IPS-20b (cell line): ENCODE data around the gene MYBPHL.

Experiments used
- H3K27ac ChIP-seq: one replicate; pipeline ENCODE4 v1.5.1; 2013; ENCODE audit warnings: low read length
- H3K27me3 ChIP-seq: 2 replicates; pipeline ENCODE4 v1.6.1; 2013; ENCODE audit warnings: mild to moderate bottlenecking, low read length, inconsistent platforms; ENCODE audit not compliant: insufficient read depth
- H3K36me3 ChIP-seq: 2 replicates; pipeline ENCODE4 v1.6.1; 2013; ENCODE audit warnings: low read depth, mild to moderate bottlenecking, inconsistent platforms, low read length, moderate library complexity; ENCODE audit not compliant: insufficient read depth
- H3K4me1 ChIP-seq: 2 replicates; pipeline ENCODE4 v1.6.1; 2013; ENCODE audit warnings: mild to moderate bottlenecking, control low read depth, inconsistent platforms, low read length, moderate library complexity; ENCODE audit not compliant: insufficient read depth
- H3K4me3 ChIP-seq: 2 replicates; pipeline ENCODE4 v1.5.1; 2013; ENCODE audit warnings: mild to moderate bottlenecking, low read length, inconsistent platforms
- H3K9ac ChIP-seq: 2 replicates; pipeline ENCODE4 v1.6.1; 2013; ENCODE audit warnings: low read depth, mild to moderate bottlenecking, inconsistent platforms, low read length, moderate library complexity
- H3K9me3 ChIP-seq: 2 replicates; pipeline ENCODE4 v1.6.1; 2013; ENCODE audit warnings: mild to moderate bottlenecking, low read depth, low read length, inconsistent platforms; ENCODE audit not compliant: insufficient read depth

The MYBPHL gene

DNA sequence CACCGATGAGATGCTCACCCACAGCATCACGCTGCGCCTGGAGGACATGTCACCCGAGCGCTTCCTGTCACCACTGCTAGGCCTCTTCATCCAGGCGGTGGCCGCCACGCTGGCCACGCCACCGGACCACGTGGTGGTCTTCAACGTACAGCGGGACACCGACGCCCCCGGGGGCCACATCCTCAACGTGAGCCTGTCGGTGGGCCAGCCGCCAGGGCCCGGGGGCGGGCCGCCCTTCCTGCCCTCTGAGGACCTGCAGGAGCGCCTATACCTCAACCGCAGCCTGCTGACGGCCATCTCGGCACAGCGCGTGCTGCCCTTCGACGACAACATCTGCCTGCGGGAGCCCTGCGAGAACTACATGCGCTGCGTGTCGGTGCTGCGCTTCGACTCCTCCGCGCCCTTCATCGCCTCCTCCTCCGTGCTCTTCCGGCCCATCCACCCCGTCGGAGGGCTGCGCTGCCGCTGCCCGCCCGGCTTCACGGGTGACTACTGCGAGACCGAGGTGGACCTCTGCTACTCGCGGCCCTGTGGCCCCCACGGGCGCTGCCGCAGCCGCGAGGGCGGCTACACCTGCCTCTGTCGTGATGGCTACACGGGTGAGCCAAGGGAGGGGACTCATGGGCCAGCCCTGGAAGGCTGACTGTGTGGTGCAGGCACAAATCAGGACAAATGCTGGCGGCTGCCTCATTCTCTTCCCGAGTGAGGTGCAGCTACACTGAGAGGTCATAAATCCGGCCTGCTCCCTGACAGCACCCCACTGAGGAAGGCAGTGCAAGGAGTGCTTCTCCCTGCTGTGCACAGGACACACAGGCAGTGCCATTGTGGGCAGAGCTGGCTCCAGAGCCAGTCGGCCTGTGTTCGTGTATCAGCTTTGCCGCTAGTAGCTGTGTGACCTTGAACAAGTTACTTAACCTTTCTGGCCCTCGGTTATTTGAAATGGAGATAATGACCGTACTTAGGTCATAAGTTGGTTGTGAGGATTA, 48.0 kb downstream of the MYBPHL start:
- Histone ChIP-seq H3K4me3 (no peak overlapping the region), H3K9ac (peak overlapping the region; percentile 32; the same call in 1 of the 2 replicates), H3K27me3 (no peaks in the 10 kb centered on the region), H3K27ac (no peak overlapping the region), H3K9me3 (no peaks in the 10 kb centered on the region), H3K4me1 (peaks cover 22% of the 10 kb centered on the region; the same call in 1 of the 2 replicates), H3K36me3 (peaks cover 17% of the 10 kb centered on the region)

DNA sequence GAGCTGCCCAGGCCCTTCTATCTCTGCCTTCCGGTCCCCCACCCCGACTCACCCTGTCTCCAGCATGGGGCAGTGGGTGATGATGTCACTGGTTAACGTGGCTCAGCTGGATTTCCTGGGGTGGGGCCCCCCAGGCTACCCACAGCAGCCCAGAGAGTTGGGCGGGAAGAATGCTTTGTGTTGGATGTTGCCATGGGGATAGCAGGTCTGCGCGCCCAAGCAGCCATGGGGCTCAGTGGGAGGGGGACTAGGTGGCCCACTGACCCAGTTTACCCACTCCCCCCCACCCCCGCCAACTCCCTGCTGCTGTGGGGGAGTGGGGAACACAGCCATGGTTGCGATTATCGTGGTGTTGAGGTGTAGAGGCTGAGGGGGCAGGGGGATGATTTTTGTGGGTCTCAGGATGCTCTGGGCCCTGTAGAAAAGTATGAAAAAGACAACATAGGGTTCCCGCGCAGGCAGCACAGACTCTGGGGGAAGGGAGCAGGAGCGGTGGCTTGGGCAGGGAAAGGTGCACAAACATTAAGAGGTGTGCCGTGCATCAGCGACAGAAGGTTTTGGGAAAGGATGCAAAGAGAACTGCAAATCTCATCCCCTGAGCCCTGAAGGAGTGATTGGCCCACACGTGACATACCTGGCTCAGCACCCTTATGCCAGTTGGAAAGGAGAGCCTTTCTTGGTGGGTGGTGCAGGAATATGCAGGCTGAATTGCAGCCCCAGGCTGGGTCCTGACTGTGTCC, 49.0 kb downstream of the MYBPHL start:
- no peak overlapping the region for H3K4me3 ChIP-seq
- H3K27me3 ChIP-seq: no peaks in the 10 kb centered on the region
- H3K9ac ChIP-seq: no peak overlapping the region
- H3K9me3 ChIP-seq: no peaks in the 10 kb centered on the region
- H3K36me3 ChIP-seq: peaks cover 17% of the 10 kb centered on the region
- no peak overlapping the region for H3K27ac ChIP-seq
- peaks cover 26% of the 10 kb centered on the region; the same call in 1 of the 2 replicates for H3K4me1 ChIP-seq

DNA sequence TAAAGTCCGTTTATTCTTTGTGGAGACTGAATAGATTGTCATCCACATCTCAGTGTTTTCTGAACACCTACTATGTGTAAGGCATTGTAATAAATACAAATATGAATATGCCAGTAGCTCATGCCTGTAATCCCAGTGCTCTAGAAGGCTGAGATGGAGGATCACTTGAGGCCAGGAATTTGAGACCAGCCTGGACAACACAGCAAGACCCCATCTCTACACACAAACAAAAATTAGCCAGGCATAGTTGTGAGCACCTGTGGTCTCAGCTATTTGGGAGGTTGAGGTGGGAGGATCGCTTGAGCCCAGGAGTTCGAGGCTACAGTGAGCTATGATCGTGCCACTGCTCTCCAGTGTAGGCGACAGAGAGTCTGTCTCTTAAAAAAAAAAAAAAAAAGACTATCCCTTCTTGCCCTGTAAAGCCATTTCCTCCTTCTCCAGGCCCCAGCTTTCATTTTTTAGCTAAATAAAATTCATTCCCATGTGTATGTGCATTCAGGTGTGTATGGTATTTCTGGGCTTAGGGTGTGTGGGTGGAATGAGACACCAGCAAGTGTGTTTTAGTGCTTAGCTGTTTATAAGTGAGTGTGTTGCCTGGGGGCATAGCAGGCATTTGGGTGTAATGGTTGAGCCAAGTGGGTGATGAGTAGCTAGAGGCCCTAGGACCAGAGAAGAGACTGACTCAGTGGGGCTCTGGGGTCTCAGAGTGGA, 49.7 kb downstream of the MYBPHL start:
- peaks cover 22% of the 10 kb centered on the region for H3K36me3 ChIP-seq
- no peaks in the 10 kb centered on the region for H3K27me3 ChIP-seq
- no peak overlapping the region for H3K27ac ChIP-seq
- peaks cover 26% of the 10 kb centered on the region; the same call in 1 of the 2 replicates for H3K4me1 ChIP-seq
- H3K9ac ChIP-seq: no peak overlapping the region
- H3K4me3 ChIP-seq: no peak overlapping the region
- no peaks in the 10 kb centered on the region for H3K9me3 ChIP-seq

DNA sequence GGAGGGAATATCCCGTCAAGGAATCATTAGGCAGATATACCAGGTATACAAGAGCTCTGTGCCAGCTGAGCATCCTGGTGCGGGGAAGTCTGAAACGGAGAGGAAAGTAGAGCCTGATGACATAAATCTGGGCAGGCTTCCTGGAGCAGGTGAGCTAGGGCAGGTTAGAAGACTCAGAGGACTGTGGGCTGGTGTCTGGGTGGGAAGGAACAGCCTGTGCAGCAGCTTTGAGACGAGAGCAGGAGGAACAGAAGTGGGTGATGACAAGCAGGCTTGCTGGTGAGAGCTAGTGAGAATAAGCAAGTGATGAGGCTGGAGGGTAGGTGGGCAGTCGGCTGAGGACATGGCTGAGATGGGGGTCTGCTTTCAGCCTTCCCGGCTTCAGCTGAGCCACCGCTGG, 50.7 kb downstream of the MYBPHL start:
- Histone ChIP-seq H3K4me1 (peaks cover 26% of the 10 kb centered on the region; the same call in 1 of the 2 replicates), H3K4me3 (no peak overlapping the region), H3K9me3 (no peaks in the 10 kb centered on the region), H3K9ac (peak overlapping the region; percentile 77; the same call in 1 of the 2 replicates), H3K36me3 (peaks cover 25% of the 10 kb centered on the region; the same call in 1 of the 2 replicates), H3K27ac (no peak overlapping the region), H3K27me3 (no peaks in the 10 kb centered on the region)

DNA sequence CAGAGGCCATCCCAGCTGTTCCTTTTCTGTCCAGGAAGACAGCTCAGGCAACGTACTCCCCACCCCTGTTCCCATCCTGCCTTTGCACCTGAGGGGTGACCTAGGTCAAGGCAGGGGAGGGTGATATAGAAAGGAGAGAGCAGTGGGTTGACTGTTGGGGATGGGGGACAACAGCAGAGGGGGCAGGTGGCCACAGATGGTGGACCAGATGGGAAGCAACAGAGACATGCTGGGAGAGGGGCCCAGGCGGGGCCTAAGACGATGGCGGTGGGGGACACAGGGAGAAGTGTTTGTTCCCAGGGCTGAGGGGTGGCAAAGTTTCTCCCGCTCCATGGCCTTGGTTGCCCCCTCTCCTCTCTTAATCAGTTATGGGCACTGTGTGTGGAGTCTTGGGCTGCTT, 51.1 kb downstream of the MYBPHL start:
- Histone ChIP-seq H3K36me3 (peaks cover 23% of the 10 kb centered on the region; the same call in 1 of the 2 replicates), H3K27me3 (peaks cover 3% of the 10 kb centered on the region), H3K4me1 (peaks cover 26% of the 10 kb centered on the region; the same call in 1 of the 2 replicates), H3K4me3 (peak overlapping the region; percentile 42; the same call in 1 of the 2 replicates), H3K27ac (peak overlapping the region; percentile 62), H3K9ac (peak overlapping the region; percentile 77), H3K9me3 (no peaks in the 10 kb centered on the region)

DNA sequence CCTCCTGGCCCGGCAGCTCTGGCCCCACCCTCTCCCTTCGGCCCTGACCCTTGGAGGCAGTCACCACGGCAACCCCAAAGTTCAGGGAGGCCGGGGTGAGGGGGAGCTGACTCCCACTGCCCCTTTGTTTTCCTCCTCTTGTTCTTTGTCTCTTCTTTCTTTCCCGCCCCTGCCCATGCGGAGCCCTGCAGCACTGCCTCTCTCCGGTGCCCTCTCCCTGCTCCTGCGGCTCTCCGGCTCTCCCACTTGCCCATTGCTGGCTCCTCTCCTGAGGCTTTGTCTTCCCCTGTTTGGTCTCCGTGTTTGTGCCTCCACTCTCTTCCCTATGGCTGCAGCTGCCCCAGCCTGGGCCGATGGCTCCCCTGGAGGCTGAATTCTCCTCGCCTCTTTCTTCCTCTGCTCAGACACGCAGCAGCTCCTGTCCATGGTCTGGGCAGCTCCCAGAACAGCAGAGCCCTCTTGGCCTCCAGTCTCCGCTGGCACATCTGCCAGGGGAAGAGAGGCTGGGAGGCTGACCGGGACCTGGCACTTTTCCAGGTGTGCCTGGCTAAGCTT, 51.6 kb downstream of the MYBPHL start:
- peaks cover 8% of the 10 kb centered on the region for H3K27me3 ChIP-seq
- peaks cover 26% of the 10 kb centered on the region; the same call in 1 of the 2 replicates for H3K4me1 ChIP-seq
- peaks cover 23% of the 10 kb centered on the region; the same call in 1 of the 2 replicates for H3K36me3 ChIP-seq
- H3K9ac ChIP-seq: peak overlapping the region; percentile 77
- H3K27ac ChIP-seq: peak overlapping the region; percentile 62
- H3K4me3 ChIP-seq: peak overlapping the region; percentile 42; the same call in 1 of the 2 replicates
- H3K9me3 ChIP-seq: no peaks in the 10 kb centered on the region

DNA sequence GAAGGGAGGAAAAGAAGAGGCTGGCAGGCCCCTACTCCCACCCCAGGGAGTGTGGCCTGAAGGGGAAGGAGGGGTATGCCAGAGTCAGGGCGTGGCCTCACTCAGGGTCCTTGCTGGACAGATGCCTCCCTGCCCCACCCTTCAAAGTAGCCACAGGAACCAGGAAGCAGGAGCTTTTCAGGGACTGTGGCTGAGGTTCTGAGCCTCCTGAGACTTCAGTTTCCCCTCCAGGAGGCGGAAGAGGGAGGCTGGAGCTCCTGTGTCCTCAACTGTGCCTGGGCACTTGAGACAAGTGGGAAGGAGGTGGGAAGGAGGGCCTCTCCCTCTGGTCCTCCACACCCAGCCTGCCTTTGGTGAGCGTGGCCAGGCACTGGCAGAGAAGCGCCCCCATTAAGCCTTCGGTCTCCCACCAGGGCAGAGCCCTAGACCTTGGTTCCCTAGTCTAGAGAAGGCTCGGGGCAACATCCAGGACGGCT, 52.2 kb downstream of the MYBPHL start:
- Histone ChIP-seq H3K4me3 (peak overlapping the region; percentile 42; the same call in 1 of the 2 replicates), H3K27ac (no peak overlapping the region)

DNA sequence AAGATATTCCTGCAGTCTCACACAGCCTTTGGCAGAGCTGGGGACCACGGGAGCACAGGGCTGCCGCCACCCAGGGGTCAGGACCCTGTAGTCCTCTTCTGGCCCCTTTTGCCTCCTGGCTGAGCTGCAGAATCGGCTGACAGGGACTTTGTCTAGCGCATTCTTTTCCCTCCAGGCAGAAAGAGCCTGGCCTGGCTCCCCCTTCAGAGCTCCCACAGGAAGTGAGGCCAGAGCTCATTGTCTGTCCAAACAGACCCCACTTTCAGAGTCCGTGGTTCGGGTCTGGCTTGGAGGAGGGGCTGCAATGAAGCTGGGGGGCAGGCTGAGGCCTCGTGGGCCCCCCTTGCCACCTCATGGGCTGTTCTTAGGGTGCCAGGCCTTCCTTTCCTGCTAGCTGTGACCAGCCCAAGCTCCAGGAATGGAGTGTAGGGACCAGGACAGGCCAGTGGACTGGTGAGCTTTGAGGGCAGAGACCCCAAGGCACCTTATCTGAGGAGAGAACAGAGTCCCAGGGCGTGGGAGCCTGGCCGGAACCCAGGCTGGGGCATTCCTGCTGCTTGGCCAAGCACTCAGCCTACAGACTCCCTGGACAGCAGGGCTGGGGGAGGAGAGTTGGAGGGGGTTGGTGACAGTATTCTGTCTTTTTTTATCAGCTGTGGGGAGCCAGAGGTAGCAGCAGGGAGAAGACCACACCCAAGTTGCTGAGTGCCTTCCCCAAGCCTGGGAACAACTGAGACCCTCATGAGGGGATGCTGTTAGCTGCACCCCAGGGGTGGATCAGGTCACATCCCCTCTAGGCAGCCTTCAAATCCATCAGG, 52.8 kb downstream of the MYBPHL start:
- H3K9me3 ChIP-seq: no peaks in the 10 kb centered on the region
- H3K4me1 ChIP-seq: peaks cover 23% of the 10 kb centered on the region; the same call in 1 of the 2 replicates
- H3K4me3 ChIP-seq: no peak overlapping the region; the same call in 1 of the 2 replicates
- H3K27ac ChIP-seq: peak overlapping the region; percentile 60
- H3K36me3 ChIP-seq: peaks cover 18% of the 10 kb centered on the region; the same call in 1 of the 2 replicates
- H3K27me3 ChIP-seq: peaks cover 11% of the 10 kb centered on the region
- peak overlapping the region; percentile 77; the same call in 1 of the 2 replicates for H3K9ac ChIP-seq

More for the DNA sequence above, 52.2 kb downstream of the MYBPHL start:
- H3K36me3 ChIP-seq: peaks cover 23% of the 10 kb centered on the region; the same call in 1 of the 2 replicates
- no peaks in the 10 kb centered on the region for H3K9me3 ChIP-seq
- peak overlapping the region; percentile 77; the same call in 1 of the 2 replicates for H3K9ac ChIP-seq
- H3K27me3 ChIP-seq: peaks cover 10% of the 10 kb centered on the region
- H3K4me1 ChIP-seq: peaks cover 25% of the 10 kb centered on the region; the same call in 1 of the 2 replicates

DNA sequence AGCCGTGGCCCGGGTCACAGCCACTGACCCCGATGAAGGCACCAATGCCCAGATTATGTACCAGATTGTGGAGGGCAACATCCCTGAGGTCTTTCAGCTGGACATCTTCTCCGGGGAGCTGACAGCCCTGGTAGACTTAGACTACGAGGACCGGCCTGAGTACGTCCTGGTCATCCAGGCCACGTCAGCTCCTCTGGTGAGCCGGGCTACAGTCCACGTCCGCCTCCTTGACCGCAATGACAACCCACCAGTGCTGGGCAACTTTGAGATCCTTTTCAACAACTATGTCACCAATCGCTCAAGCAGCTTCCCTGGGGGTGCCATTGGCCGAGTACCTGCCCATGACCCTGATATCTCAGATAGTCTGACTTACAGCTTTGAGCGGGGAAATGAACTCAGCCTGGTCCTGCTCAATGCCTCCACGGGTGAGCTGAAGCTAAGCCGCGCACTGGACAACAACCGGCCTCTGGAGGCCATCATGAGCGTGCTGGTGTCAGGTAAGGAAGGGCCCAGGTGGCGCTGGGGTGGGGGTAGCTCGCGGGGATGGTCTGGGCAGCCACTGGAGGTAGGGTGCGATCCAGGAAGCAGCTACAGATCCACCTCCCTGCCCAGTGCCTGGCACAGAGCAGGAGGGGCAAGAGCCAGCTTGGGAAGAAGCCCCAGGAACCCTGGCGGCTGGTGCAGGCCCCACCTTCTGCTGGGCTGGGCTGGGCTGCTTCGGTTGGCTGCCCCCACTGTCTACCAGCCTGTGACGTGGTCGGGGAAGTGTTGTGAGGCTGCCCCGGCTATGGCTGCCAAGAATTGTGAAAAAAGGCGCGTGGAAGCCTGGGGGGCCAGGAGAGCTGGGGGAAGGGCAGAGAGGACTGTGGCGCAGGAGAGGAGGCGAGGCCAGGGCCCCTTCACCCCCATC, 53.7 kb downstream of the MYBPHL start:
- H3K4me3 ChIP-seq: no peak overlapping the region; the same call in 1 of the 2 replicates
- peak overlapping the region; percentile 60 for H3K27ac ChIP-seq
- H3K27me3 ChIP-seq: peaks cover 20% of the 10 kb centered on the region
- peaks cover 27% of the 10 kb centered on the region; the same call in 1 of the 2 replicates for H3K4me1 ChIP-seq
- no peaks in the 10 kb centered on the region for H3K9me3 ChIP-seq
- peak overlapping the region; percentile 77; the same call in 1 of the 2 replicates for H3K9ac ChIP-seq
- peaks cover 15% of the 10 kb centered on the region; the same call in 1 of the 2 replicates for H3K36me3 ChIP-seq
